ENCODE data around the gene ALG6.

Gene ALG6

GRCh38 chr1:63475761-63476160, 108.3 kb downstream of the ALG6 start:
- FAIRE-seq (no peak), DNase-seq (ENCODE audit: extremely low spot score, insufficient read length, low read depth) (no peak)

GRCh38 chr1:63480057-63480456, 112.6 kb downstream of the ALG6 start:
- DNase-seq (ENCODE audit: extremely low spot score, insufficient read length, low read depth) (no peak), FAIRE-seq (no peak)

- FAIRE-seq (peak; percentile 64), DNase-seq (ENCODE audit: extremely low spot score, insufficient read length, low read depth) (no peak)
Observed at GRCh38 chr1:63486629-63487028, 119.2 kb downstream of the ALG6 start.

- DNase-seq (ENCODE audit: extremely low spot score, insufficient read length, low read depth) (no peak), FAIRE-seq (no peak)
Observed at GRCh38 chr1:63487336-63488065, 120.1 kb downstream of the ALG6 start.

All from GM18507 (cell line).